CD4-positive, alpha-beta T cell treated with Interleukin-17A for 1 hour (primary cell): ENCODE measurements around the gene DGKE.

Source experiments
- DNase-seq: peaks from one replicate; pipeline ENCODE4 v3.0.0-alpha.2; 2020

Gene DGKE

DNA sequence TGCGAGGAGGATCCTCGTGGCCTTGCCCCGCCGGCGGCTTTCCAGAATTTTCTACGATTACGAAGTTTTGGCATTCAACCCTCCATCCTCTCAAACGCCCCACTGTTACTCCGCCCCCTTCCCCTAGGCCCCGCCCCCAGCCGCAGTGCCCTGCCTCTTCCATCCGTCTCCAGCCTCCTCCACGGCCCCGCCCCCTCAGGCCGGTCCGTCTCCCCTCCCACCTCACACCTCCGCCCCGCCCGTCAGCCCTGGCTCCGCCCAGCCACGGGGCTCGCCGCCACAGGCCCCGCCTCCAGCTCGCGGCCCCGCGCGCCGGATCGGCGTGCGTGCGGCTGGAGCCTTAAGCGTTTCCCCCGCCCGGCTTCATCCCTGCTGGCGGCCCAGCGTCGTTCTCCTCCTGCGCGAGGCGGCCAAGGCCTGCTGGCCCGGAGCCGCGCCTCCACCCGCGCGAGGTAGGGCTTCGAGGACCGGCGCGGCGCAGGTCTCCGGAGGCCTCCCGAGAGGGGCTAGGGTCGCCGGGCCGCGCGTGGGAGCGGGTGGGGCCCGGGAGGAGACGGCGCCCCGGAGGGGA is at the start of gene DGKE, which contains the start of gene C17orf67:
Gene DGKE, plus strand, starts transcription at position 343 of the 571 bp plus-strand sequence. CDS start 645 bp downstream, outside the sequence.
Gene C17orf67, minus strand, starts transcription at position 112 of the 571 bp plus-strand sequence. CDS start 18,110 bp downstream, outside the sequence.
- peak; percentile 99 for DNase-seq

DNA sequence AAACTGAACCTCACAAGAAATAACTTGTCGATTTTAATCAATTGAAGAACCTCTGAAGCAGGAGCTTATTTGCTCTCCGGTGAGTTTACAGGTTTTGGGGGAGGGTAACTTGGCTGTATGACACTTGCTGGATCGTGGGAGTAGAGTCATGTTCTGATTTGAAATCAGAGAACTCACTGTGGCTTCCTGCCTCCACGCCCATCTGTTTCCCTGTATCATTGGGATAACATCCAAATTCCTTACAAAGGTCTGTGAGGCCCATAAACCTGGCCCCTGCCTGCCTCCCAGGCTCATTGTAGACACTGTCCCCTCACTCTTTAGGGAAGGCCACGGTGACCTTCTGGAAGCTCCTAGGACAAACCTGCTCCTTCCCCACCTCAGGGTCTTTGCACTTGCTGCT is 48.5 kb upstream of the DGKE start:
- DNase-seq = no peak

DNA sequence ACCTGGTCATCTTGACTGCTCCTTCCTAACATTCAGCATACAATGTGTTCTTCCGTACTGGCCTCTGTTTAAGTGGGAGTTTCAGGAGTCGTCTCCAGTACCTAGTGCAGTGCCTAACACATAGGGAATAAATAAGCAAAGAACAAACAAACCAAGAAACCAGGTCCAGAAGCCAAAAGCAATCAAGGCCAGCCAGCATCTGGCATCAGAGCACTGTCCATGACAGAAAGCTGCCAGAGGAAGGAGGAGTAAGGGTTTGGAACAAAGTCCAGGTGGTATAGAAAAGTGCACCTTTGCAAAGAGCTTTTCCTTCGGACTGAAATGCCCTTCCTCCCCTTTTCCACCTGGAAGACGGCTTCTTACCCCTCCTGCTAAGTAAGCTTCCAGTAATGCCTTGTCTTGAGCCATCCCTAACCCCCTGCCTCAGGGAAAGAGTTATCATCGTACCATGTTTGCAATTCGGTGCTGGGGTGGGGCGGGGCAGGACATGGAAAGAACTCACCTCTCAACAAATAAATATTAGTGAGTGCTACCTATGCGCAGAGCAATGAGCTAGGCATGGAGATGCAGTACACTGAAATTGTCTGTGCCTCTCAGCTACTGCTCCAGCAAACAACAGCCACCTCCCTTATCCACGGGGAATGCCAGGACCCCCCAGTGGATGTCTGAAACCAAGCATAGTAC is 47.8 kb upstream of the DGKE start:
- DNase-seq = no peak

DNA sequence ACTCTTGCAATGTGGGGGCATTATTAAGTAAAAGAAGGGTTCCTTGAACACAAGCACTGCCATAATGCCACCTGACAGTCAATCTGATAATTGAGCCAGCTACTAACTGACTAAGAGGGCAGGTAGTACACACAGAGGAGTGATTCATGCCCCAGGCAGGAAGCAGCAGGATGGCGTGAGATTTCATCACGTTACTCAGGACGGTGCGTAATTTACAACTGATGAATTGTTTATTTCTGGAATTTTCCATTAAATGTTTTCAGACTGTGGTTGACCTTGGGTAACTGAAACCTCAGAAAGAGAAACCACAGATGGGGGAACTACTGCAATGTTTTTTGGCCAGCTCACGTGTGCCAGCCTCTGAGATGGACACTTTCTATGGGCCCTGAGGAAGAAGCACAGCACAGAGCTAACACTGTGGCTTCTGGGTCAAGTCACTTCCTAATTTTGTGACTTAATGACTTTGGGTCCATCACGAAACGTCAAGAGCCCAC is 46.9 kb upstream of the DGKE start:
- peak; percentile 37 for DNase-seq

DNA sequence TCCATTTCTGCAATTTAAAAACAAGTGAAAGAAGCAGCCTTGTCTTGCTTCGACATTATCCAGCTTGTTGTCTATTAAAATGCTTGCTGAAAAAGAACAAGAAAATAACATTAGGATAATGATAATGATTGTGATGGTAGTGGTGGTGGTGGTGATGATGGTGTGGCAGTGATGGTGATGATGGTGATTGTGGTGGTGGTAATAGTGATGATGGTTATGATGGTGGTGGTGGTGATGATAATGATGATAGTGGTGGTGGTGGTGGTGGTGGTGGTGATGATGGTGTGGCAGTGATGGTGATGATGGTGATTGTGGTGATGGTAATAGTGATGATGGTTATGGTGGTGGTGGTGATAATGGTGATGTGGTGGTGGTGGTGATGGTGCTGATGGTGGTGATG is 41.7 kb upstream of the DGKE start:
- no peak for DNase-seq

DNA sequence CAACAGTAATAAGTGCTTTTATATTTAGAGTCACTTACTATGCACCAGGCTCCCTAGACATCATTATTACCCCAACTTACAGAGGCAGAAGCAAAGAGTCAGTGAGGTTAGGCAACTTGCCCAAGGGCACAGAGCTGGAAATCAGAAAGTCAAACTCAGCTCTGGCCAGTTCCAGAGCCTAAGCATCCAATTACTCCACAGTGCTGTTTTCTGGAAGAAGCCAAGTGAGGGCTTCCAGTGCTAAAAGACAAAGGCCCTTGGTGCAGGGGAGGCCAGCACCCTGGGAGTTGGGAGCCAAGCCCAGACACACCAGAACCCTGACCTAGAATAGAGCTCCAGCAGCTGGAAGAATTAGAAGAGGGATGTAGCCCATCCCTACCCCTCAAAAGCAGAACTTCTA is 40.4 kb upstream of the DGKE start:
- no peak for DNase-seq

DNA sequence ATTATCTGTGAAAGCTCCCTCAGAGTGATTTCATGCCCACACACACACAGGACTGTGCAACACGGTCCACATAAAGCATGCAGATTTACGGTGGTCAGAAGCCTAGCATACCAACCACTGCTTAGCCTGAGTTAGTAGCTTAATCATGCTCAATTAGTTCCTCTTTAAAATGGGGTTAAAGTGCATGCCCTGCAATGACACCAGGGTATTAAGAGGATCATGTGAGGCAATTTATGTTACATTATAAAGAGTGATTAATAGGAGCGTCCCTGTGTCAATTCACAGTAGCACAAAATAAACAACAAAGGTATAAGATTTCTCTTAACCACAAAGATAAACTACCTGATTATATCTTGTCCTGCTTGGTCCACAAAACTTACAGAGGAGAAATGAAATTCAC is 40.0 kb upstream of the DGKE start:
- no peak for DNase-seq

DNA sequence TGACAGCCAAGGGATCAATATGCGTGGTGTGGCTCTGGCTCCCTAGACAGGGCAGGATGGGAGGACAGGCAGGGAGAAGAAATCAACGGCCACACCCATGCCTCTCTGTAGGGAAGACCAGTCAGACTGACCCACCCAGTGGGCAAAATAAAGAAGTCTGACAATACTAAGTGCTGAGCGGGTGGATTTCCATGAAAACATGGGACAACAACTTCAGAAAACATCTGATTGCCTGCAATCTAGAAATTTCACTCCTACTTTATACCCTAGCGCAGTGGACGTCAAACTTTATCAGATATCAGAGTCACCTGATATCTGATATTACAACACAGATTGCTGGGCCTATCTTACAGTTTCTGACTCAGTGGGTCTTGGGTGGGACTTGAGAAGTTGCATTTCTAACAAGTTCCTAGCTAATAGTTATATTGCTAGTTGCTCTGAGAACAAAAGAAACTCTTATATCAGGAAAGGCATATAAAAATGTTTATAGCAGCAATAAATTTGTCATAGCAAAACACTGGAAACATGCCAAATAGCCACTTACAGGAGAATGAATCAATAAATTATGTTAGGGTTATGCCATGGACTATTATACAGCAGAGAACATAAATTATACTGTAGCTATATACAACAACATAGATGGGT is 38.6 kb upstream of the DGKE start:
- DNase-seq = no peak

DNA sequence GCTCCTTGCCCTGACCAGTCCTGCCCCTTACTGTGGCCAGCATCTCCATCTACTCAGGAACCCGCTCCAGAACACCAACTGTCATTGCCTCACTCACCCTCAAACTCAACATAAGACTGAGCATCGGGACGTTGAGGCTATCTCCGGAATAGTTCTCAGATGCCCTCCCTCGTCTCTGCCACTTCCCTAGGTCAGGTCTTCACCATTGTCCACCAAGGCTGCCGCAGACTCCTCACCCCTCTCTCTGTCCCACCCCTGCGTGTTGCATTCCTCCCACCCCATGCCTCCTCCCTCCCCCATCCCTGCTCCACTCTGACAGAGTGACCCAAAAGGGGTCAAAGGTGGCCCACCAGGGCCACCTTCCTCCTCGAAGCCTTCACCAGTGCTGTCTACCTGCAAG is 37.4 kb upstream of the DGKE start:
- no peak for DNase-seq

DNA sequence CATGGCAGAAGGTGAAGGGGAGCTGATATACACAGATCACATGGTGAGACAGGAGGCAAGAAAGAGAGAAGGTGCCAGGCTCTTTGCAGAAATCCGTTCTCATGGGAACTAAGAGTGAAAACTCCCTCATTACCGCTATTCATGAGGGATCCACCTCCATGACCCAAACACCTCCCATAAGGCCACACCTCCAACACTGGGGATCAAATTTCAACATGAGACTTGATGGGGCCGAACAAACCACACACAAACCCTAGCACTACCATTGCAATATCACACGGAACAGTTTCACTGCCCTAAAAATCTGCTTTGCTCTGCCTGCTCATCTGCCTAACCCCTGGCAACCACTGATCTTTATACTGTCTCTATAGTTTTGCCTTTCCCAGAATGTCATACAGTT is 35.0 kb upstream of the DGKE start:
- no peak for DNase-seq

DNA sequence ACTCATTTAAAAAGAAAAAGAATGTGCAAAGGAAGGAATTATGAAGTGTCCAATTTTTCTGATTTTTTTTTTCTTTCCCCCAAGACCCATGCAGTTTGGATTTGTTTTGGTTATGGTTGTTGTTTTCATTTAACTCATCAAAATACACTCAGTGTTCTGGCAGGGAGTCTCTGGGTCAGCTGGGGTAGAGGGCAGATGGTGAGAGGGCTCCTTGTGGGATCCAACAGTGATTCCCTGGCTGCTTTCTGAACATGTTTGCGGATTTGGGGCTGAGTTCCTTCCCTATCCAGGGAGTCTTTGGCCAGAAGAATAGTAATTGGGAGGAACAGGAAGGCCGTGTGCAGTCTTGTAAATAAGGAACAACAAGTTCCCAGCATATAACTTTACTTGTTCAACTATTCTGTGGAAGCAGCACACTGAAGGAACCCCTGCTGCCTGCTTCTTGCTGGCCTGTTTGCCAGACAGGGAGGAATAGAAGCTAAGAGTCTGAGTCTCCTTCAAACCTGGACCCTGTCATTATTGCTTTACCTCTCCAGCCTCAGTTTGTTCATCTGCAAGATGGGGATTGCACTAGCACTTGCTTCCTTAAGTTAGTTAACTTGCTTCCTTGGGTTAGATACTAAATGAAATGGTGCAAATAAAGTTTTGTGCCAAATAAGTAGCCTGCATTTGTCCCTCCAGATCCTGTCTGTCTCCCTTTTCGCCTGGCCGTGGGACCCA is 32.3 kb upstream of the DGKE start:
- no peak for DNase-seq

DNA sequence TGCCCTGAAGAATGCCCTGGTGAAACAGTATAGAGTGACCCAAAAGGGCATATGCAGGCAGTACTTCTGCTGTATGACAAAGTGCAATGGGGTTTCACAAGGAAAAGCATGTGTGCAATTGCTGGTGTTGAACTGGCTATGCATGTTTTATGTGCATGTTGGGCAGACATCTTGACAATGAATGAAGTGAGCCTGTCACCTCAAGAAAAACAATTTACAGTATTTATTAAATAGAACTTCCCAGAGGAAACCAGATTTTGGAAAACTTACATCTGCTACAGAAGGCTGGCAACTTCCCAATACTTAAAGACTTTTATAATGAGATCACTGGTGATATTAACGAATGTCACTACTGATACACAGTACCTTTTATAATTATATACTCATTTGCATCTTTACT is 30.9 kb upstream of the DGKE start:
- no peak for DNase-seq

DNA sequence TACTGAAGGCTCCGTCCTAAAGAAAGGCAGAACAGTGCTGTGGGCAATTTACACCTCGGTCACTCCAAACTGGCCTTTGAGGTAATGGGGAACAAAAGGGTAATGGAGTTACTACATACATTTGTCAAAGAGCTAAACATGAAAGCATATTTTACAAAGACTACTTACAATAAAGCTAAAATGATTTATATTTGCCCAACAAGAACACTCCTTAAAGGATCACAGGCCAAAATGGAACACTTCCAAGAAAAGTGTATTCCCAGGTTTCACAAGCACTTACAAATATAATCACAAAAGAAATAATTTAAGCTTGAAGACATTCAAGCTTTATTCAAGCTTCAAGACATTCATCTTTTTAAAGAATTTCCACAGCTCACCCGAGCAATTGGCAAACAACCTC is 29.5 kb upstream of the DGKE start:
- DNase-seq = no peak

DNA sequence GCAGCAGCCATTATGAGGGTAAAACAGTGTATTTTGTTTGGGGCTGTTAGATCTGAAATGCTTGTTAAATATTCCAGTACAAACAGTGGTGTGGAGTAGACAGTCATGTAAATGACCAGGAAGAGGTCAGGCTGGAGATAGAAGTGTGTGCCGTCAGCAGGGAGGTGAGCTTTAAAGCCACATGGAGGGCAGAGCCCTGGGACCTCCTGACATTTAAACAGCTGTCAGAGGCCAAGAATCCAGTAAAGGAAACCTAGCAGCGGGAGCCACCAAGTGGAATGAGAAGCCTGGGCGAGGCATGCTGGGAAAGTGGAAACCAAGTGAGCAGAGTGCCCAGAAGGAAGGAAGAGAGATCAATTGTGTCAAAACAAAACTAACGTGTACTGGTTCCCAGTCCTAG is 27.0 kb upstream of the DGKE start:
- DNase-seq = no peak

DNA sequence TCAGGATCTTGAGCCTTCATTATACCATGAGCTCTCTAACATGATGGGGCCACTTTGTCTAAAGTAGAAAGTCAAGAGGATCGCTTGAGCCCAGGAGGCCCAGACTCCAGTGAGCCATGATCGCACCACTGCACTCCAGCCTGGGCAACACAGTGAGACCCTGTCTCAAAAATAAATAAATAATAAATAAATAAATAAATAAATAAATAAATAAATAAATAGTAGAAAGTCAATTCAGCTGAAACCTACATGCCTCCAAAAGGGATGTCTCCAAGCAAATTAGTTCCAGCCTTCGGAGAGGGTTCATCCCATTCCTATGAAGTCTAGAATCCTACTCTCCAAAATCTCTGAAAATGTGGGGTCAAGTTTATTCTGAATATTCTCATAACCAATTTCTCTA is 26.2 kb upstream of the DGKE start:
- no peak for DNase-seq

DNA sequence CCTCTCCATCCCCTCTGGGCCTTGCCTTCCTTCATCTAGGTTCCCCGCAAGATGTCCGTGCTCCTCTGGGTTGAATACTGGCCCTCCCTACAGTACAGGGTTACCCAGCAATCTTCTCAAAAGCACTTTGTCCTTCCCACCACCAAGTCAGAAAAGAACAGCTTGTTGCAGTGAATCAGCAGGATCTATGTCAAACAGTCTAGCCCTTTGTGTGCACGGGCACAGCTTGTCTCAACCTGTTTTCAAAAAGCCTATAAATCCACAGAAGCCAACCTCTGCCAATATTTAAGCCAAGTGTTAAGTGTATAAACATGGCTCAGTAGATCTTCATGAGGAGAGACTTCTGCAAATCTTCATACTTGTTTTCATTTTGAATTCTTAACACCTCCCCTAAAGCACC is 25.4 kb upstream of the DGKE start:
- no peak for DNase-seq

DNA sequence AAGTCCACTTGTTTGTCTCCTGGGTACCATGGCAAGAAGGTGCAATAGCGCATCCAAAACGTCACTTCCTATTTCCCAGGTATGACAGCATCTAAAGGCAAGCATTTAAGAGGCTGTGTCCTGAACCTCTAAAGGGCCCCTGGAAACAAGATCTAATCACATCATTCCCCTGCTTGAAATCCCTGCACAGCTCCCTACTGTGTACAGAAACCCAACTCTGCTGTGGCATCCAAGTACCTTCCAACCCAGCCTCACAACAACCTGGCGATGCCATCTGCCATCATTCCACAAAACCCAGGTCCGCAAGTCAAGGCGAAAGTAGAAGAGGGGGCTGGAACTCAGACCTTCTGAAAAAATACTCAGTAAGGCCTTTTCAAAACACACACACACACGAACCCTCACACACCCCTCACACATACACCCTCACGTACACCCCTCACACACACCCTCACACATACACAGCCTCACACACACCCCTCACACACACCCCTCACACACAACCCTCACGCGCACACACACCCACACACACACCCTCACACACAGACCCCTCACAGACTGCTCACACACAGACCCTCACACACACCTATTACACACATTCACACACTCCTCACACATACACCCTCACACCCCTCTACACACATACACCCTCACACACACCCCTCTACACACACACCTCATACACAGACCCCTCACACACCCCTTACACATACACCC is 24.7 kb upstream of the DGKE start:
- no peak for DNase-seq

DNA sequence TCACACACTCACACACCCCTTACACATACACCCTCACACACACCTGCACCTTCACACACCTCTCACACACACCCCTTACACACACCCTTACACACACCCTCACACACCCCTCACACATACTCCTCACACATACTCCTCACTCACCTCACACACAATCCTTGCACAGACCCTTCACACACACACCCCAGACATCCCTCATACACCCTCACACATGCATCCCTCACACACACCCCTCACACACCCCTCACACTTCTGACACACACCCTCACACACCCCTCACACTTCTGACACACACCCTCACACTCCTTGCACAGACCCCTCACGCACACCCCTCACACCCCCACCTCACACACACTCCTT is 24.2 kb upstream of the DGKE start:
- no peak for DNase-seq

DNA sequence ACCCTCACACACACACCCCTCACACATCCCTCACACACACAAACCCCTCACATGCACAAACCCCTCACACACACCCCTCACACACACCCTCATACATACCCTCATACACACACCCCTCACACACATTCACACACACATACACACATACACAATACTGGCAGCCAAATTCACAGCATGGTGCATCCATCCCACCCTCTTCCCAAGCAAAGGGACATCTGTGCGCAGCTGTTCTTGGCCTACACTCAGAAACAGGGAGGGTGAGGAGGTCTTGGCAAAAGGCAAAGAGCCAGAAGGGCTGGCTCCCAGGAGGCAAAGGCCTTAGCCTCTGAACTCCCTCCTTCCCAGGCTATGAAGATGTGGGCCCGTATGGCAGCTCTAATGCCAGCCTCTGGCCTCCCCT is 23.6 kb upstream of the DGKE start:
- DNase-seq = no peak

DNA sequence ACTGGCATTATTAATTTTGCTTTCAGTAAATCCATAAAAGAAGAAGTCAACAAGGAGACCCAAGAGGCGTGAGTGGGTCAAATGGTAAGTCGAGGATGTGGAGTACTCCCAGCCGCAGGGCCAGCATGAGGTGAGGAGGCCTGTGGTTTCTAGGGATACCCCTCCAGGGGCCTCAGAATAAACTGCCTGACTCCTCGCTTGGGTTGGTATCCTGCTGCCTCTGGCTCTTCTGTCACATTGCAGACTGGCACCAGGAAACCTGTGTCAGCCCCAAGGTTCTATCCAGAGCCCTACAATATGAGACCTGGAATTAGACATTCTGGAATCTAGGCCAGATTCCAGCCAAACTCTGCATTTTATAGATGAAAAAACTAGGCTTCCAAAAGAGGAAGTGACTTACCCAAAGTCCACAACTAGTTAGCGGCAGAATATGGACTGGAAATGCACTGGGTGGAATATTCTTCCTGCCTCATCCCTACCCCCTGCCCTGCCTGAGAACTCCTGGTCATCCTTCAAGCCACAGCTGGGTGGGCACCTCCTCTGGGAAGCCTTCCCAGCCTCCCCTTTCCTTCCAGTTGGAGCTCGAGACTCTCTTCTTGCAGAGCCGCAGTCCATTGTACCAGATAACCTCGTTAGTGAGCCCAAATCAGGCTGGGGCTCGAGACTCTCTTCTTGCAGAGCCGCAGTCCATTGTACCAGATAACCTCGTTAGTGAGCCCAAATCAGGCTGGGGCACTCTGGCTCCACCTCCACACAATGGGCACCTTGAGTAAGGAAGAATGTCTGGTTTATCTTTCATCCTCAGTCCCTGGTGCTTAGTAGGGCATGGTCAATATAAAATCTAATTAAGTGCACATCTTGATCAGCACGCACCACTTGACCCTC is 22.8 kb upstream of the DGKE start:
- DNase-seq = no peak

DNA sequence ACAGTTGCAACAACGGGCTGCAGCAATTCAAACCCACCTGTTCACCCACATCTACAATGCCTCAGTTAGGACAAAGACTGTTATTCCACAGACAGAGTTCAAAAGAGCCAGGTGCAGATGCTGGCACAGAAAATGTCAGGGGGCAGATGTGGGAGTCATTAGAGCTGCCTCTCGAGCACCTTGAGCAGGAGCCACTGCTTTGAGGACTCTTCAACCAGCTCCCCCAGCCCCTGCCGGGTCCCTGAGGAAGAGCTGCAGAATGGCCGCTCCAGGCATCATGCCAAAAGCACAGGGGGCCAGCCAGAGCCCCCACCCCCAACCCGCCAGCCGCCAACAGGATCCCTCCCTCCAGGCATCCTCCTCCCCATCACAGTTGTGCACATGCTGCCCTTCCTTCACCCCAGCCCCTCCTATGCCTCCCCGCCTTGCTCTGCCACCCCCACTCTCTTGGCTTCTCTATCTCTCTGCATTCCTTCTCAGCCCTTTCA is 21.0 kb upstream of the DGKE start:
- no peak for DNase-seq

DNA sequence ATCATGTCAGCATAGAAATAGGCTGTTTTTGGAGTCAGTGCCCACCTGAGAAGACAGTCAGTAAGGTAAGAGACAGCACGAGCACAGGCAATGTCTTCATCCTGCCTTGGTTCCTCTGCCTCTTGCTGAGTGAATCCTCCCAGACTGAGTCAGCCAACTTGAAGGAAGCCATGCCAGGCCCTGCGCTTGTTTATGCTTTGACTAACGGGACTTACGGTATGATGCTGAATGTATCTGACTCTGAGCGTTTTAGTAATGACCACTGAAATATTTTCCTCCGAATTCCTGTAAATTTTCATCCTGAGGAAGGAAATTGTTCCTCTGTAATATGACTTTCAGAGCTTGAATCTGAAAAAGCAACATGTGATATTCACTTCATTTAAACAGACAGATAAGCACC is 18.2 kb upstream of the DGKE start:
- DNase-seq = no peak
